Naive thymus-derived CD8-positive, alpha-beta T cell (primary cell): ENCODE results near the gene BRCA2. TPM values are rescaled to one million over a fixed set of nuclear protein-coding genes. Genes with fewer than 3 reads are reported as not detected.

ENCODE experiments used
- ATAC-seq, 2 donors: fragments of 150-1000 bp; cut with Tn5 transposase in 1 of 2; sonication (Bioruptor Pico), chemical (Tn5 transposase) in 1 of 2; 1 replicate in 1 of 2; 2 replicates in 1 of 2; pipeline ENCODE4 v1.10.0; 2021; ENCODE audit warnings: mild to moderate bottlenecking in 2 of 2, moderate library complexity in 2 of 2
- POLR2A ChIA-PET: fragments of 350-600 bp; sonication (Branson Sonifier 250); formaldehyde crosslinking; loops from one replicate; lab custom pipeline; 2021; ENCODE audit warnings: antibody characterized with exemption; lab: Charles Lee
- DNase-seq, 10 donors: peaks; one replicate each; pipeline versions ENCODE4 v3.0.0 to v3.0.0-alpha.2; 2020 to 2022
- H3K27ac Mint-ChIP-seq, 10 donors: one replicate each; pipeline ENCODE4 v1.8.0; 2020 to 2022; ENCODE audit warnings: mild to moderate bottlenecking in 10 of 10, mixed read lengths in 10 of 10, moderate library complexity in 4 of 10, inconsistent platforms in 1 of 10
- H3K27me3 Mint-ChIP-seq, 5 donors: one replicate each; pipeline ENCODE4 v1.8.0; 2021 to 2022; ENCODE audit warnings: mixed read lengths in 5 of 5
- H3K36me3 Mint-ChIP-seq, 3 donors: one replicate each; pipeline ENCODE4 v1.8.0; 2020 to 2022; ENCODE audit warnings: mixed read lengths in 3 of 3, mild to moderate bottlenecking in 2 of 3, inconsistent platforms in 1 of 3
- H3K4me1 Mint-ChIP-seq, 4 donors: one replicate each; pipeline ENCODE4 v1.8.0; 2021 to 2022; ENCODE audit warnings: mixed read lengths in 4 of 4
- H3K4me3 Mint-ChIP-seq, 10 donors: one replicate each; pipeline ENCODE4 v1.8.0; 2020 to 2022; ENCODE audit warnings: mild to moderate bottlenecking in 10 of 10, mixed read lengths in 10 of 10, moderate library complexity in 6 of 10, inconsistent platforms in 1 of 10
- H3K9me3 Mint-ChIP-seq, 9 donors: one replicate each; pipeline ENCODE4 v1.8.0; 2020 to 2022; ENCODE audit warnings: mixed read lengths in 9 of 9, mild to moderate bottlenecking in 3 of 9, inconsistent platforms in 1 of 9, moderate library complexity in 1 of 9
- polyA plus RNA-seq, 3 donors: library from polyadenylated mRNA; unstranded; fragments of 300-500 nt; fragmentation: Illumina TruSeq; gene quantifications; one replicate each; pipeline ENCODE4 v1.2.3, GENCODE V29; 2021
- total RNA-seq, 8 experiments: library from RNA in 2 of 8; stranded (reverse) in 2 of 8; gene quantifications; one replicate each; pipeline ENCODE4 v1.2.3 and lab custom pipeline; 2021 to 2026

The BRCA2 gene
- total and polyA plus RNA-seq, 5 experiments from 2014 or later: 0.59 to 3.6 (median 1.2) TPM

DNA sequence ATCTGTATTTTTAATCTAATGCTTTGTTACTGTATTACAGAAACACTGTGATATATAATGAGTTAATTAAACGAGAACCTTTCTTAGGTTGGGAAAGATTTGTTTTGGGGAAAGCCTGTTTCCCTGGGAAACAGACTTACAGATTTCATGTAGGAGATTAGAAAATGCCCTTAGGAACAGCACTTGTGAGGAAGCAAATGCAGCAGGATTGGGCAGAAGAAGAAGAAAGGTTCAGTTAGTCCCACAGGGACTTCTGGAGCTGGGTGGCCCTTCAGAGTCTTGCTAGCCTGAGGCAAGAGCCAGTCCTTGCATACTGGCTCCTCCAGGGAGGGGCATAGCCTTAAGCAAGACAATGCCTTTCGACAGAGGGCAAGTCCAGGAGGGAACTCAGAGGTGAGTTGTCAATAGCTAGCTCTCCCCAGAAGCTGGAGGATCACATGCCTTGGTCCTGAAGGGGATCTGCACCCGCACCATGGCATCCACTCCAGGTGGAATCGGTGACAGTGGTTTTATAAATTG is 75.9 kb downstream of the BRCA2 start:
- H3K4me3 Mint-ChIP-seq: peak overlapping the region in 4 of 10 donors; percentile 3 to 52 (median 26)
- H3K9me3 Mint-ChIP-seq: no peaks in the 10 kb centered on the region
- ATAC-seq: no peak
- POLR2A ChIA-PET: interaction anchor here (1.9 to 2.5 kb wide), 2 partner anchors 37 to 76 kb away, joined by 8 to 14 read pairs; partner anchors contain the start of genes BRCA2, N4BP2L1 and ZAR1L
- H3K27ac Mint-ChIP-seq: peak overlapping the region in 7 of 10 donors; percentile 16 to 85 (median 66)
- H3K4me1 Mint-ChIP-seq: peaks cover 9 to 24% (median 22%) of the 10 kb centered on the region in 4 donors
- H3K27me3 Mint-ChIP-seq: no peaks in the 10 kb centered on the region
- no peak for DNase-seq
- no peaks in the 10 kb centered on the region for H3K36me3 Mint-ChIP-seq

DNA sequence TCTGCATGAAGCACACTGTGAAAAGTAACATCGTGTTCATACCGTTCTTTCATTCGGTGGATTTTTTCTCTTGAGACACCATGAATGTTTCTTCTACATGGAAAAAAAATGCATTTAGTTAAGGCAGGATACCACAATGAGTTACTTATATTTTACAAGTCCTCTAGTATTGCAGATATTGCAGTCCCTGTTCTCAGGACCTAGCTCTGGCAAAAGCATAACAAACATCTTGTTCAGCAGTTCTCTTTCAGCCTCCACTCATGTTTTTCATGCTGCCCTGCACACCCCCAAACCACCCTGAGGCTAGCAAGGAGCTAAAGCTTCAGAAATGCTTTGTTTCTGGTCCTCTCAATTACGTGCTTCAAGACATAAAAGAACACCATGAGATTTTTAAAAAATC is 87.8 kb downstream of the BRCA2 start:
- no peak overlapping the region for H3K27ac Mint-ChIP-seq
- peaks cover 12 to 69% (median 21%) of the 10 kb centered on the region in 3 donors for H3K36me3 Mint-ChIP-seq

DNA sequence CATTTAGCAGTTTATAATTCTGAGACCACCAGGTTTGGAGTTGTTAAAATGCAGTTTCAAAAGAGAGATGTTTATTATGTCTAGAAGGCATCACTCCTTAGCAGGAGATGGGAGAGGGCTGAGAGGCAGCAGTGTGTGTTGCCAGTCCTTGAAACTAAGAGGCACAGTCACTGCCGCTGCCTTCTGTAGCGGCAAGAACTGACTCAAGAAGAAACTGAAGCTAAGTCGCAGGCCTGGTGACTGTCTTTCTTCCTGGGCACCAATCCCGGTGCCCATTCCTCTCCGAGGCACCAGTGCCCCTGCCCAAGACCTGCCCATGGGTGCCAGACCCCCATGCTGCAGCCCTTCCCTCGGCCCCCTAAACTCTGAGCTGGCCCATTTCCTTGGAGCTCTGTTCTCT is 92.5 kb downstream of the BRCA2 start:
- Mint-ChIP-seq H3K27me3 (no peaks in the 10 kb centered on the region), H3K4me3 (no peak overlapping the region), H3K27ac (peak overlapping the region in 1 of 10 donors; percentile 83), H3K9me3 (no peaks in the 10 kb centered on the region), H3K4me1 (peaks cover 7 to 29% (median 23%) of the 10 kb centered on the region in 4 donors), H3K36me3 (peaks cover 6 to 73% (median 20%) of the 10 kb centered on the region in 3 donors)
- DNase-seq: no peak
- POLR2A ChIA-PET: interaction anchor here (1.5 kb wide), 1 partner anchor 21 kb away, joined by 3 read pairs; no protein-coding TSS in a partner anchor
- ATAC-seq: no peak

More for the DNA sequence above, 87.8 kb downstream of the BRCA2 start:
- no peak overlapping the region for H3K4me3 Mint-ChIP-seq
- ATAC-seq (no peak), DNase-seq (no peak)
- POLR2A ChIA-PET: no interaction called here
- H3K9me3 Mint-ChIP-seq: no peaks in the 10 kb centered on the region
- H3K4me1 Mint-ChIP-seq: peaks cover 0 to 6% (median 2%) of the 10 kb centered on the region in 4 donors
- H3K27me3 Mint-ChIP-seq: no peaks in the 10 kb centered on the region

DNA sequence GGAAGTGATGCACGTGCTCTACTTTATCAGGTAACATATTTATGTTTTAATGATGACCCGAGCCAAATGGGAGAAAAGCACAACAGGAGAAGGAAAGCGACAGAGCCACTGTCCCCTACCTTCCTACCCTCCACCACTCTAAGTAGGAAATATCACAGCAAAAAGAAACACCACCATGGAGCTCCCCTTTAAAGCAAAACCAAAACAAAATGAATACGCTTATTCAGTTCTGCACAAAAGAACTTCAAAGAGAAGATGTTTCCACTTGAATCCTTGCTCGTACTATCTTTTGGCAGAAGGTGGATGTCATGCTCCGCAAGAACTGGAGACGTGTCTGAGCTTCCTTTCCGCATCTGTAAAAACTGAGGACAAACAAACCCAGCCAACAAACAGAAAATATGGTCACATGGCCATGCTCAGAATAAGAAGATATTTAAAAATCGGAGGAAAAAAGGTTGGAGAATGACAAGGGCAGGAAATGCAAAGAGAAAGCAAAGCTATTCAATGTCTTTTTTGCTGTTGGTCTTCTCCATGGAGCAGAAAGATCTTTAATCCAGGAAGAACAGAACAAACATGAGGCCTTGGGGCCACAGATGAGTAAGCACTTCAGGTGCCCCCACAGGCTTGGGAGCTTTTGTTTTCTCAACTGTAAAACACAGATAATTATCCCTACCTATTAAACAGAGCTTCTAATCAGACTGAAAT is 93.1 kb downstream of the BRCA2 start:
- Mint-ChIP-seq H3K9me3 (no peaks in the 10 kb centered on the region), H3K4me3 (no peak overlapping the region), H3K27me3 (no peaks in the 10 kb centered on the region), H3K4me1 (peaks cover 7 to 29% (median 23%) of the 10 kb centered on the region in 4 donors), H3K36me3 (peaks cover 5 to 67% (median 14%) of the 10 kb centered on the region in 3 donors), H3K27ac (peak overlapping the region in 4 of 10 donors; percentile 11 to 83 (median 66))
- POLR2A ChIA-PET: interaction anchor here (1.5 kb wide), 1 partner anchor 20 kb away, joined by 3 read pairs; no protein-coding TSS in a partner anchor
- no peak for ATAC-seq
- no peak for DNase-seq

DNA sequence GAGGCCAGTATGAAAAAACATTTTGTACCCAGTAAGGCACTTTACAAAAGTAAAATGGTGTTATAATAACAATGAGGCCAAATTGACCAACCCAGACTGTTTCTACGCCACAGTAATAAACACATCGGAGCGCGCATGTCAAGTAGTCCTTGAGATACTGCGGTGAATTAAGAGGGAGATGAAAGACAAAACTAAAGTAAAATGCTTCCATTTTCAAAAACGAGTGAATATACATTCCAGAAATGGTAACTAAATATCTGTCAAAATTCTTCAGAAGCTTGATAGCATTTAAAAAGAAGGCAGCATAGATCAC is 93.6 kb downstream of the BRCA2 start:
- no peak for ATAC-seq
- peaks cover 5 to 62% (median 11%) of the 10 kb centered on the region in 3 donors for H3K36me3 Mint-ChIP-seq

DNA sequence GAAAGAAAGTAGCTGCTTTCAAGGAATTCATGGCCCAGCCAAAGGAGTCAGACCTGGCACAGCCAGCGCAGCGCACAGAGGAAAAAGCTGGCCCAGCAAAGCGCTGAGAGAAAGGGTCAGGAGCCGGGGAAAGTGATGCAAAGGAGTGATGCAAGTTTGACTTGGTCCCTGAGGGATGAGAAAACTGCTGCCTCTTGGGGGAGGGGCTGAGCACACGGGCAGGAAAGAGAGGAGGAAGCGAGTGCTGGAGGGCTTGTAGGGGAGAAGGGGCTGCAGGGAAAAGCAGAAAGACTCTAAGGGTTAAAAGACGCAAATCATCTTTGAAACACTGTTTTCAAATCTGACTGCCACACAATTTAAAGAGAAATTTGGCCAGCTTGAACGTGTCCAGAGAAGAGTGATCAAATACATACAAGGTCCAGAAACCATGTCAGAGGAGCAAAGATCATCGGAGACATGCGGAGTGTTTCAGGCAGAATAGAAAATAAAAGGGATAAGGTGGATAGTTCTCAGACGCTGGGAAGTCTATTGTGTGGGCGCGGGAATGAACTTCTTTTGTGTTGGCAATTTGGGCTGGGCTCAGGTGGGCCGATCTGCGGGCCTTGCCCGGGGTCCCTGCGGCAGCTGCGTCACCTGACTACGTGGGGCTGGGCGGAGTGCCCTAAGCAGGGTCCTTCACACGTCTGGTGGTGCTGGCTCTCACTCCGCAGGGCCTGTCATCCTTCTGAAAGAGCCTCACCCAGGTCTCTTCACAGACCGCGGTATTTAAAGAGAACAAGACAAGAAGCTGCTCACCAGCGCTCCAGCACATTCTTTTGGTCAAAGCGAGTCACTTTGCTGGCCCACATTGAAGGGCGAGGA is 94.5 kb downstream of the BRCA2 start:
- Mint-ChIP-seq H3K4me3 (no peak overlapping the region), H3K27me3 (no peaks in the 10 kb centered on the region), H3K4me1 (peaks cover 7 to 29% (median 23%) of the 10 kb centered on the region in 4 donors), H3K9me3 (no peaks in the 10 kb centered on the region), H3K36me3 (peaks cover 5 to 54% (median 10%) of the 10 kb centered on the region in 3 donors), H3K27ac (peak overlapping the region in 8 of 10 donors; percentile 21 to 83 (median 61))
- ATAC-seq: no peak
- POLR2A ChIA-PET: no interaction called here
- DNase-seq: no peak

More for the DNA sequence above, 93.6 kb downstream of the BRCA2 start:
- H3K27me3 Mint-ChIP-seq: no peaks in the 10 kb centered on the region
- peak overlapping the region in 2 of 10 donors; percentile 45 to 83 for H3K27ac Mint-ChIP-seq
- no peaks in the 10 kb centered on the region for H3K9me3 Mint-ChIP-seq
- no peak for DNase-seq
- POLR2A ChIA-PET: no interaction called here
- H3K4me3 Mint-ChIP-seq: no peak overlapping the region
- H3K4me1 Mint-ChIP-seq: peaks cover 7 to 29% (median 23%) of the 10 kb centered on the region in 4 donors

DNA sequence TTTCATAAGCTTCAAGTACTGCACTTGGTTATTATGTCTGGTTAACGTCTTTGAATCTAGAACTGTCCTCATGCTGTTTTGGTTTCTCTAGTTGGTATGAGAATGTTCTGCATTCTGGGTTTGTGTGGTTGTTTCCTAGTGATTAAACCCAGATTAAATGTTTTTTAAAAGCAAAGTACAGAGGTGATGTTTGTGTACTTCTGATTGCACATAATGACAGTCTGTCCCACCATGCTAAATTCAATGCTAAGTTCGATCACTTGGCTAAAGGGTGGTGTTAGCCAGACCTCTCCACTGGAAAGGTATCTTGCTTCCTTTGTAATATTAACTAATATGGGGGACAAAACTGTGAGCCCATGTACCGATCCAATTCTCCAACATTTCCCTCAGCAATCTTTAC is 98.0 kb downstream of the BRCA2 start:
- no peaks in the 10 kb centered on the region for H3K9me3 Mint-ChIP-seq
- POLR2A ChIA-PET: no interaction called here
- ATAC-seq (no peak), DNase-seq (no peak)
- no peak overlapping the region for H3K4me3 Mint-ChIP-seq
- peaks cover 11 to 35% (median 28%) of the 10 kb centered on the region in 4 donors for H3K4me1 Mint-ChIP-seq
- no peaks in the 10 kb centered on the region for H3K27me3 Mint-ChIP-seq
- H3K27ac Mint-ChIP-seq: no peak overlapping the region
- peaks cover 0 to 31% (median 9%) of the 10 kb centered on the region in 3 donors for H3K36me3 Mint-ChIP-seq

DNA sequence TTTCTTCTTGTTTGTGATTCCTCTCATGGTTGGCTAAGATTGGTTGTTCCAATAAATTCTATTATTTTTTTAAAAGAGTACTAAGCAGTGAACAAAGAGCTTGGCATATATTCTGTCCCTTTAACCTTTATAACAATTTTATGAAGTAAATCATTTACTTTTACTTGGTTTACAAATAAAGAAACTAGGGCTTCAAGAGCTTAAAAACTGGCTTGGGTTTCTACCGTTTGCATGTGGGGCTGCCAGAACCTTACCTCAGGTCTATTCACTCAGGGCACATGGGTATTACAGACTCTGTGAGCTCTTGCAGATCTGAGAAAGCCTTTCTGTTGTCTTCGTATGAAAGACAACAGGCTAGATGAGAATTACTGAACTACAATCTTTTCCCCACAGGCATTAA is 99.3 kb downstream of the BRCA2 start:
- POLR2A ChIA-PET: interaction anchor here (0.6 to 0.7 kb wide), 2 partner anchors 26 to 123 kb away, joined by 3 to 5 read pairs; no protein-coding TSS in a partner anchor
- H3K27me3 Mint-ChIP-seq: no peaks in the 10 kb centered on the region
- ATAC-seq (no peak), DNase-seq (no peak)
- peaks cover 3 to 27% (median 16%) of the 10 kb centered on the region in 3 donors for H3K36me3 Mint-ChIP-seq
- H3K4me1 Mint-ChIP-seq: peaks cover 10 to 30% (median 20%) of the 10 kb centered on the region in 4 donors
- H3K4me3 Mint-ChIP-seq: no peak overlapping the region
- H3K27ac Mint-ChIP-seq: peak overlapping the region in 3 of 10 donors; percentile 11 to 32 (median 15)
- H3K9me3 Mint-ChIP-seq: peaks cover 0 to 7% (median 1%) of the 10 kb centered on the region in 9 donors

DNA sequence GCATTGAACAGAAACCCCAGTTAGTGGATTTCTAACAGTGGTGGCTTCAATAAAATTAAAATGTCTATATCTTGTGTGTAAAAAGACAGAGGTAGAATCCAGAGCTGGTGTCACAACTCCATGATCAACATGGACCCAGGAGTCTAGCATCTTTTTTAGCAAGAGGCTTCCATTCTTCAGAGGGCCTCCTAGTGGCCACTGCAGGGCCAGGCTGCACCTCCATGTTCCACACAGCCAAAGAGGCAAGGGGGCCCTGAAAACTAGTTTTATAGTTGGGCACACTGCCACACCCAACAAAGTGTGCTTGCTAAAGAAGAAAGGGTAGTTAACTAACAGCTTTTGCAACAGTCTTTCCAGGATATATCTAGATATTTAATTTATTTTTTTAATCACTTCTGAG is 99.7 kb downstream of the BRCA2 start:
- peak in 1 of 10 donors; percentile 21 for DNase-seq
- Mint-ChIP-seq H3K36me3 (peaks cover 7 to 27% (median 20%) of the 10 kb centered on the region in 3 donors), H3K27ac (peak overlapping the region in 2 of 10 donors; percentile 11 to 32), H3K27me3 (no peaks in the 10 kb centered on the region), H3K4me3 (no peak overlapping the region), H3K9me3 (peaks cover 0 to 9% (median 3%) of the 10 kb centered on the region in 9 donors), H3K4me1 (peaks cover 10 to 25% (median 16%) of the 10 kb centered on the region in 4 donors)
- ATAC-seq: peak; percentile 60 to 72
- POLR2A ChIA-PET: interaction anchor here (0.6 kb wide), 1 partner anchor 123 kb away, joined by 5 read pairs; no protein-coding TSS in a partner anchor

DNA sequence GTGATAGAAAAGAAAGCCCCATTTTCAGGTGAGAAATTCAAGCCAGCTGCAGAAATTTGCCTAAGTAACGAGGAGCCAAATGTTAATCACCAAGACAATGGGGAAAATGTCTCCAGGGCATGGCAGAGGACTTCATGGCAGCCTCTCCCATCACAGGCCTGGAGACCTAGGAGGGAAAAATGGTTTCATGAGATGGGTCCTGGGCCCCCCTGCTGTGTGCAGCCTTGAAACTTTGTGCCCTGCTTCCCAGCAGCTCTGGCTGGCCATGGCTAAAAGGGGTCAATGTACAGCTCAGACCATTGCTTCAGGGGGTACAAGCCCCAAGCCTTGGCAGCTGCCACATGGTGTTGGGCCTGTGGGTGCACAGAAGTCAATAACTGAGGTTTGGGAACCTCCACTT is 102.7 kb downstream of the BRCA2 start:
- Mint-ChIP-seq H3K4me1 (peaks cover 11 to 32% (median 17%) of the 10 kb centered on the region in 4 donors), H3K27ac (peak overlapping the region in 2 of 10 donors; percentile 15 to 40), H3K27me3 (no peaks in the 10 kb centered on the region), H3K9me3 (peaks cover 0 to 11% (median 3%) of the 10 kb centered on the region in 9 donors), H3K4me3 (no peak overlapping the region), H3K36me3 (peaks cover 15 to 41% (median 26%) of the 10 kb centered on the region in 3 donors)
- ATAC-seq: no peak
- DNase-seq: no peak
- POLR2A ChIA-PET: no interaction called here

DNA sequence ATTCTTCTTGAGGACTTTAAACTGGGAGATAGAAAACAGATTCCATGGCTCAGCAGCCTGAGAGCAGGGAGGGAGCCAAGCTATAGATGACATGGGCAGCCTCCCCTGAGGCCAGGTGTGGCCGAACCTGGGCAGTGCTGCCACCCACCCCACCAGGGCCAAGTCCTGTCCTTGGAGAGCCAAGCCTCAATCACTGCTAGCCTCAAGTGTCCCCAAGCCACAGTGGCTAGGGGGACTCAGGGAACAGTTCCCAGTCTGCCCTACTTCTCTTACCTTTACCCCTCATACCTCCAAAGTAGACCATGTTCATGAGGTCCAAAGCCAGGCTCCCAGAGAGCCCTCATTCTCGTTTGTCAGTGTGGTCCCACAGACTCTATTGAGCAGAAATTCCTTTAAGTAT is 104.6 kb downstream of the BRCA2 start:
- DNase-seq: no peak
- no peak for ATAC-seq
- no peaks in the 10 kb centered on the region for H3K27me3 Mint-ChIP-seq
- peak overlapping the region in 2 of 10 donors; percentile 18 to 43 for H3K27ac Mint-ChIP-seq
- peaks cover 15 to 51% (median 32%) of the 10 kb centered on the region in 3 donors for H3K36me3 Mint-ChIP-seq
- peaks cover 25 to 47% (median 30%) of the 10 kb centered on the region in 4 donors for H3K4me1 Mint-ChIP-seq
- H3K4me3 Mint-ChIP-seq: no peak overlapping the region
- H3K9me3 Mint-ChIP-seq: peaks cover 0 to 11% (median 3%) of the 10 kb centered on the region in 9 donors
- POLR2A ChIA-PET: no interaction called here

DNA sequence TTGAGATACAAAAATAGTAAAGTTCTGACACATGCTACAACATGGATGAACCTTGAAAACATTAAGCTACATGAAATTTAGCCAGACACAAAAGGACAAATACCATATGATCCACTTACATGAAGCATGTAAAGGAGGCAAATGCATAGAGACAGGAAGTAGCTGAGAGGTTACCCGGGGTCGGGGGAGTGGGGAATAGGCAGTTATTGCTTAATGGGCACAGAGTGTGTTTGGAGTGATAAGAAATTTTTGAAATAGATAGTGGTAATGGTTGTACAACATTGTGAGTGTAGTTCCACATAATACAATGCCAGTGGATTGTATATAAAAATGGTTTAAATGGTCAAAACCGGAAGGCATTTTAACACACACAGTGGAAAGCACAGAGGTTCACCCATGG is 108.3 kb downstream of the BRCA2 start:
- DNase-seq: no peak
- H3K27me3 Mint-ChIP-seq: no peaks in the 10 kb centered on the region
- peak overlapping the region in 6 of 10 donors; percentile 28 to 68 (median 57) for H3K27ac Mint-ChIP-seq
- no peak for ATAC-seq
- H3K4me3 Mint-ChIP-seq: peak overlapping the region in 4 of 10 donors; percentile 4 to 47 (median 7)
- POLR2A ChIA-PET: interaction anchor here (0.9 kb wide), 1 partner anchor 109 kb away, joined by 3 read pairs; the partner anchor contains the start of genes BRCA2 and ZAR1L
- peaks cover 15 to 47% (median 24%) of the 10 kb centered on the region in 3 donors for H3K36me3 Mint-ChIP-seq
- peaks cover 0 to 8% (median 3%) of the 10 kb centered on the region in 9 donors for H3K9me3 Mint-ChIP-seq
- peaks cover 33 to 54% (median 45%) of the 10 kb centered on the region in 4 donors for H3K4me1 Mint-ChIP-seq
